ENCODE results near the gene LRRC26.
A peak's percentile ranks its signal among the peaks of the same experiment; 100 is the strongest.

The LRRC26 gene

DNA sequence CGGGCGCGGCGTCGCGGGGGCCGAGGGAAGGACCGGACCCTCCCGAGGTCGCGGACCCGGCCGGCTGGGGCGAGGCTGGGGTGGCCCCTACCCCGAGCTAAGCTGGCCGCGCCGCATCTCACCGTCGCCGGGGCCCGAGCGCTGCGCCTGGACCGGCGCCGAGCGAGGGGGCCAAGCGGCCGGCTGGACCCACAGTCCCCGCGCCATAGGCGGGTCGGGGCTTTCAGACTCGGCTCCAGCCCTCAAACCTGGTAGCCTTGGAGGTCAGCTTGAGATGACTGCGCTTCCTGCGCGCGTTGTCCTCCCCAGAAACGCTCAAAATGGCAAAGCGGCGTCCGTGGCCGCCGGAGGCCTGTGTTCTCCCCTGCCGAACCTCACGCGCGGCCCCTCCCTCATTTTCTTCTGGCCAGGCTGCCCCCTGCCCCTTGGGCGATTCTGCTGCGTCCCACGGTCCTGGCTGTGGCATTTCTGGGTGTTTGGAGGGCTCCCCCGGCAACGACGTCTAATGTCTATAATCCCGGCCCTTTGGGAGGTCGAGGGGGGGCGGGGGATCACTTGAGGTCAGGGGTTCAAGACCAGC is 39.6 kb downstream of the LRRC26 start:
- no peak for DNase-seq (ENCODE audit: low read depth in 1 of 2, low spot score in 1 of 2)
- H3K4me3 ChIP-seq (replicated peaks; ENCODE audit: insufficient read depth, low read length): peak overlapping the region; percentile 87
- TF ChIP-seq, protein P1, sequence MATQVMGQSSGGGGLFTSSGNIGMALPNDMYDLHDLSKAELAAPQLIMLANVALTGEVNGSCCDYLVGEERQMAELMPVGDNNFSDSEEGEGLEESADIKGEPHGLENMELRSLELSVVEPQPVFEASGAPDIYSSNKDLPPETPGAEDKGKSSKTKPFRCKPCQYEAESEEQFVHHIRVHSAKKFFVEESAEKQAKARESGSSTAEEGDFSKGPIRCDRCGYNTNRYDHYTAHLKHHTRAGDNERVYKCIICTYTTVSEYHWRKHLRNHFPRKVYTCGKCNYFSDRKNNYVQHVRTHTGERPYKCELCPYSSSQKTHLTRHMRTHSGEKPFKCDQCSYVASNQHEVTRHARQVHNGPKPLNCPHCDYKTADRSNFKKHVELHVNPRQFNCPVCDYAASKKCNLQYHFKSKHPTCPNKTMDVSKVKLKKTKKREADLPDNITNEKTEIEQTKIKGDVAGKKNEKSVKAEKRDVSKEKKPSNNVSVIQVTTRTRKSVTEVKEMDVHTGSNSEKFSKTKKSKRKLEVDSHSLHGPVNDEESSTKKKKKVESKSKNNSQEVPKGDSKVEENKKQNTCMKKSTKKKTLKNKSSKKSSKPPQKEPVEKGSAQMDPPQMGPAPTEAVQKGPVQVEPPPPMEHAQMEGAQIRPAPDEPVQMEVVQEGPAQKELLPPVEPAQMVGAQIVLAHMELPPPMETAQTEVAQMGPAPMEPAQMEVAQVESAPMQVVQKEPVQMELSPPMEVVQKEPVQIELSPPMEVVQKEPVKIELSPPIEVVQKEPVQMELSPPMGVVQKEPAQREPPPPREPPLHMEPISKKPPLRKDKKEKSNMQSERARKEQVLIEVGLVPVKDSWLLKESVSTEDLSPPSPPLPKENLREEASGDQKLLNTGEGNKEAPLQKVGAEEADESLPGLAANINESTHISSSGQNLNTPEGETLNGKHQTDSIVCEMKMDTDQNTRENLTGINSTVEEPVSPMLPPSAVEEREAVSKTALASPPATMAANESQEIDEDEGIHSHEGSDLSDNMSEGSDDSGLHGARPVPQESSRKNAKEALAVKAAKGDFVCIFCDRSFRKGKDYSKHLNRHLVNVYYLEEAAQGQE (IDR thresholded peaks at IDR 0.05; ENCODE audit: insufficient replicate concordance, low read depth): no peak
- TF ChIP-seq, protein P2, sequence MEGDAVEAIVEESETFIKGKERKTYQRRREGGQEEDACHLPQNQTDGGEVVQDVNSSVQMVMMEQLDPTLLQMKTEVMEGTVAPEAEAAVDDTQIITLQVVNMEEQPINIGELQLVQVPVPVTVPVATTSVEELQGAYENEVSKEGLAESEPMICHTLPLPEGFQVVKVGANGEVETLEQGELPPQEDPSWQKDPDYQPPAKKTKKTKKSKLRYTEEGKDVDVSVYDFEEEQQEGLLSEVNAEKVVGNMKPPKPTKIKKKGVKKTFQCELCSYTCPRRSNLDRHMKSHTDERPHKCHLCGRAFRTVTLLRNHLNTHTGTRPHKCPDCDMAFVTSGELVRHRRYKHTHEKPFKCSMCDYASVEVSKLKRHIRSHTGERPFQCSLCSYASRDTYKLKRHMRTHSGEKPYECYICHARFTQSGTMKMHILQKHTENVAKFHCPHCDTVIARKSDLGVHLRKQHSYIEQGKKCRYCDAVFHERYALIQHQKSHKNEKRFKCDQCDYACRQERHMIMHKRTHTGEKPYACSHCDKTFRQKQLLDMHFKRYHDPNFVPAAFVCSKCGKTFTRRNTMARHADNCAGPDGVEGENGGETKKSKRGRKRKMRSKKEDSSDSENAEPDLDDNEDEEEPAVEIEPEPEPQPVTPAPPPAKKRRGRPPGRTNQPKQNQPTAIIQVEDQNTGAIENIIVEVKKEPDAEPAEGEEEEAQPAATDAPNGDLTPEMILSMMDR (IDR thresholded peaks at IDR 0.05; ENCODE audit: insufficient read depth, low read length): no peak
- TF ChIP-seq POLR2AphosphoS5 (IDR thresholded peaks at IDR 0.05; ENCODE audit: low read depth): no peak
- TF ChIP-seq SPI1 (IDR thresholded peaks at IDR 0.05; ENCODE audit: borderline replicate concordance, low read depth): no peak
- no peak overlapping the region for H3K27ac ChIP-seq (replicated peaks)
- no peaks in the 10 kb centered on the region for H3K27me3 ChIP-seq (ENCODE audit: insufficient read depth, poor library complexity, severe bottlenecking)

DNA sequence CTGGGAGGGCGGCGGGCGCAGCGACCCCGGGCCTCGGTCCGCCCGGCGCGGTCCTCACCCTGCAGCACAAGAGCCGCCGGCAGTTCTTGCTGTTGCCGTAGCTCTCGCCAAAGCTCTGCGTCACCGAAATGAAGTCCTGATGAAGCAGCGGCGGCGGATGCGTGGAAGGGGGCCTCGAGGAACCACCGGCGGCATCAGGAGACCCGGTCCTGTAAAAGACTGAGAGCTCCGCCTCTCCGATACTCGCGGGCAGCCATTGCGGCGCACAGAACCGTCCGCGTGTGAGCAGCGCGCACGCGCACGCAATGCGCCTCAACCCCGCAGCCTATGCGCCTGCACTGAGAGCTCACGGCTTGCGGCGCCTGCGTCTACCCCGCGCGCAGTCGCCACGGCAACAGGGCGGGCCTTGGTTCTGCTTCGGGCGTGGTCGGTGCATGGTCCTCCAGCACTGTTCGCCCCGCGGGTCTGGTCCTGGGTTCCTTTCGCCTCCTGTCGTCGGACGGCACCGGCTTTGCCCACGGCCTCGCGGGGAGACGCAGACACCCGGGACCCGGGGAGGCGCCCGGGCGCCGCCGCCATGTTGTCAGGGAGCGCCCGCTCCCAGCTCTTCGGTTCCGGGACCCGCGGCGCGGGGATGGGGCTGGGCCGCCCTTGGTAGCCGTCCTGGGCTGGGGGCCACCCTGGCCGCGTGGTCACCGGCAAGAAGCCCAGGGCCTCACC is 40.2 kb downstream of the LRRC26 start:
- no peaks in the 10 kb centered on the region for H3K27me3 ChIP-seq (ENCODE audit: insufficient read depth, poor library complexity, severe bottlenecking)
- H3K4me3 ChIP-seq (replicated peaks; ENCODE audit: insufficient read depth, low read length): peak overlapping the region; percentile 87
- peak overlapping the region; percentile 77 for H3K27ac ChIP-seq (replicated peaks)
- peak; percentile 92 for DNase-seq (ENCODE audit: low read depth in 1 of 2, low spot score in 1 of 2)
- TF ChIP-seq, protein P1 (IDR thresholded peaks at IDR 0.05; ENCODE audit: insufficient replicate concordance, low read depth): peak; percentile 66
- TF ChIP-seq POLR2AphosphoS5 (IDR thresholded peaks at IDR 0.05; ENCODE audit: low read depth) (peak; percentile 83), GABPA (IDR thresholded peaks at IDR 0.05; ENCODE audit: low read depth) (no peak)

DNA sequence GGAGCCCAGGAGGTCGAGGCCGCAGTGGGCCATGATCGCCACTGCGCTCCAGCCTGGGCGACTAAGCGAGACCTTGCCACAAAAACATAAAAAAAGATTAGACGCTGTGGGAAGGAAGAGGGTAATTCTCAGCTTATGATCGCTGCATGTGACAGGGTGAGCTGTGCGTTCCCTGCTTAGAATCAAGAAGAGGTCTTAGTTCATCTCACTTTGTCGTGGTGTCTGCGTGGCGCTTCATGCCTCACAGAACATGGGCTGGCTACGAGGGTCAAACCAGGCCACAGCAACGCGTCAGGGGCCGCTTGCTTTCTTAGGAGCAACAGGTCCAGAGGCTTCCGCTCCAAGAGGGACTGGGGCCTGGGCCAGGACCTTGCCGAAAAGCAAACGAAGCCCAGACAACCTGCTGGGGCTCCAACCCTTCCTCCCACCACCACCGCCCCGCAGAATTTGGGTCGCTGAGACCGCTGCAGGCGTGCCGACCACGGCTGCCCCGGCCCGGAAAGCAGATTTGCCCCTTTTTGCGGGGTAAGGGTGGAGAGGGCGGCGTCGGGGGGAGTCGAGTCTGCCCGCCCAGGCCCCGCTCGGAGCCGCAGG is 40.9 kb downstream of the LRRC26 start:
- TF ChIP-seq, protein P2 (IDR thresholded peaks at IDR 0.05; ENCODE audit: insufficient read depth, low read length): no peak
- TF ChIP-seq, protein P1 (IDR thresholded peaks at IDR 0.05; ENCODE audit: insufficient replicate concordance, low read depth): no peak
- TF ChIP-seq SPI1 (IDR thresholded peaks at IDR 0.05; ENCODE audit: borderline replicate concordance, low read depth): no peak
- TF ChIP-seq POLR2AphosphoS5 (IDR thresholded peaks at IDR 0.05; ENCODE audit: low read depth): no peak
- no peak for TF ChIP-seq GABPA (IDR thresholded peaks at IDR 0.05; ENCODE audit: low read depth)
- DNase-seq (ENCODE audit: low read depth in 1 of 2, low spot score in 1 of 2): peak in 1 of 2 experiments; percentile 31
- no peaks in the 10 kb centered on the region for H3K27me3 ChIP-seq (ENCODE audit: insufficient read depth, poor library complexity, severe bottlenecking)
- H3K27ac ChIP-seq (replicated peaks): peak overlapping the region; percentile 77
- peak overlapping the region; percentile 87 for H3K4me3 ChIP-seq (replicated peaks; ENCODE audit: insufficient read depth, low read length)

All from HL-60 (cell line).